Measurements from ENCODE around the gene HIVEP3. TPM values are rescaled to one million over a fixed set of nuclear protein-coding genes. Genes with fewer than 3 reads are reported as not detected.

HIVEP3 gene
- polyA plus RNA-seq, 1 of the 3 experiments (the other 2 are of a cell fraction), result 6.4 TPM

DNA sequence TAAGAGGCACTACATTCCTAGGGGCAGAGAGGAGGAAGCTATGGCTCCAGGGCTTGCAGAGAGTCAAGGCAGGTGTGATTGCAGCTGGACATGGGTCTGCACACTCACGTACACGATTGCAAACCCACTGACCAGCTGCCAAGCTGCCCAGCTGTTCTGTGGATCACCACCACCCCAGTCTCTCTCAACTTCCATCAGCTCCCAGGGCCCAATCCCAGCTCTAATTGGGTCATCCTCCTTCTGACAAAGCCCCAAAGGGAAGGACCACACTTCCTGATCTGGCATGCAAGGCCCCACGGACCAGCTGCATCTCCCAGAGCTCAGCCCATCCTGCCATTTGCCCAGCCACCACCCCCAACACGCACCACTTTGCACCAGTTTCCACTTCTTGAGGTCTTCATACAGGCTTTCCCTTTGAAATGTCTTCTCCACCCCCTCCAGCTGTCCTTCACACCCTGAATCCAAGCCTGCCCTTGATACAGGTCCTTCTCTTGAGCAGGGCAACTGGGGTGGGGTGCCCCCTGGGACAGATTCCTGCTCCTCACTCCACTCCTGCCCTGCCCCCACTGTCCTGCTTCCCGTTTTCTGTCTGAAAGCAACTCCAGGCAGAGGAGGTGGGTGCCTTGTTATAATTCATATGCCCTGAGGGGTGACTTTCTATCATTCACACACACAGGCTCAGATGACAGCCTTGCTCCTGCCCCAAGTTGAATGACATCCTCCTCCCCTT lies 254.9 kb downstream of the HIVEP3 start:
- Histone ChIP-seq H3K27ac (ENCODE audit: low read depth in 2 of 2, low read length in 1 of 2) (no peak overlapping the region), H3K9me3 (no peaks in the 10 kb centered on the region), H3K79me2 (ENCODE audit: insufficient read depth) (no peaks in the 10 kb centered on the region), H3K4me3 (ENCODE audit: low read depth in 2 of 2, low read length in 1 of 2) (no peak overlapping the region), H2AFZ (ENCODE audit: low read depth) (no peak overlapping the region), H3K9ac (no peak overlapping the region), H3K4me2 (no peak overlapping the region), H3F3A (replicated peaks; ENCODE audit: insufficient read depth) (no peaks in the 10 kb centered on the region), H3K27me3 (ENCODE audit: insufficient read depth) (no peaks in the 10 kb centered on the region), H3K4me1 (ENCODE audit: control insufficient read depth in 1 of 2, insufficient read depth in 2 of 2, low read depth in 1 of 2, low read length in 1 of 2) (peaks cover 8 to 10% of the 10 kb centered on the region in 2 experiments; a peak in 3 of 4 replicates), H3K9me2 (no peaks in the 10 kb centered on the region), H3K36me3 (replicated peaks in 1 of 2; ENCODE audit: control insufficient read depth in 1 of 2, insufficient read depth in 2 of 2, low read length in 1 of 2) (no peaks in the 10 kb centered on the region), H4K20me1 (ENCODE audit: insufficient read depth) (no peaks in the 10 kb centered on the region)
- DNase-seq, result no peak
- POLR2A ChIA-PET, result no interaction called here
- CTCF ChIA-PET, result interaction anchor here (0.6 to 4.5 kb wide), 4 partner anchors 14 to 510 kb away, joined by 3 to 18 read pairs (median 4); no protein-coding TSS in a partner anchor
- TF ChIP-seq NRF1 (IDR thresholded peaks at IDR 0.05; ENCODE audit: low read depth, low read length), result no peak
- WGBS (ENCODE audit: low lambda C conversion rate), result 96% methylated on average over 5 of the region's 5 CpGs

GRCh38 chr1:41662765-41663437 lies 255.8 kb downstream of the HIVEP3 start:
- Histone ChIP-seq H3K27me3 (ENCODE audit: insufficient read depth) (no peaks in the 10 kb centered on the region), H3F3A (replicated peaks; ENCODE audit: insufficient read depth) (no peaks in the 10 kb centered on the region), H3K4me2 (peak overlapping the region; percentile 72; the same call in 1 of the 2 replicates), H3K9me2 (no peaks in the 10 kb centered on the region), H3K79me2 (ENCODE audit: insufficient read depth) (no peaks in the 10 kb centered on the region), H3K9ac (peak overlapping the region; percentile 70; the same call in 1 of the 2 replicates), H3K4me3 (ENCODE audit: low read depth in 2 of 2, low read length in 1 of 2) (peak overlapping the region; percentile 52 to 56; a peak in 3 of 4 replicates), H3K36me3 (replicated peaks in 1 of 2; ENCODE audit: control insufficient read depth in 1 of 2, insufficient read depth in 2 of 2, low read length in 1 of 2) (no peaks in the 10 kb centered on the region), H3K4me1 (ENCODE audit: control insufficient read depth in 1 of 2, insufficient read depth in 2 of 2, low read depth in 1 of 2, low read length in 1 of 2) (peaks cover 8 to 17% of the 10 kb centered on the region in 2 experiments; a peak in 3 of 4 replicates), H3K27ac (ENCODE audit: low read depth in 2 of 2, low read length in 1 of 2) (peak overlapping the region in 1 of 2 experiments; percentile 7; a peak in 1 of 4 replicates), H4K20me1 (ENCODE audit: insufficient read depth) (no peaks in the 10 kb centered on the region), H3K9me3 (no peaks in the 10 kb centered on the region), H2AFZ (ENCODE audit: low read depth) (no peak overlapping the region; the same call in 1 of the 2 replicates)
- ChIA-PET POLR2A (no interaction called here), CTCF (interaction anchor here (0.9 to 4.5 kb wide), 7 partner anchors 8 to 511 kb away, joined by 3 to 18 read pairs (median 4); no protein-coding TSS in a partner anchor)
- 0 out of 2 replicates have a peak, but pooled peaks have one; percentile 1 for TF ChIP-seq MXI1 (IDR thresholded peaks at IDR 0.05; ENCODE audit: low read depth, low read length)
- no peak for TF ChIP-seq YY1 (IDR thresholded peaks at IDR 0.05; ENCODE audit: low read depth)
- no peak for TF ChIP-seq RAD21 (IDR thresholded peaks at IDR 0.05; ENCODE audit: low read length)
- TF ChIP-seq NFIC (IDR thresholded peaks at IDR 0.05; ENCODE audit: borderline replicate concordance), result no peak
- DNase-seq, result no peak
- WGBS (ENCODE audit: low lambda C conversion rate), result no CpG with 5 or more reads among the region's 27 CpGs

GRCh38 chr1:41662061-41662764 lies 256.5 kb downstream of the HIVEP3 start:
- Histone ChIP-seq H3K79me2 (ENCODE audit: insufficient read depth) (no peaks in the 10 kb centered on the region), H3K9ac (peak overlapping the region; percentile 70; the same call in 1 of the 2 replicates), H3K9me3 (no peaks in the 10 kb centered on the region), H2AFZ (ENCODE audit: low read depth) (no peak overlapping the region; the same call in 1 of the 2 replicates), H4K20me1 (ENCODE audit: insufficient read depth) (no peaks in the 10 kb centered on the region), H3F3A (replicated peaks; ENCODE audit: insufficient read depth) (no peaks in the 10 kb centered on the region), H3K9me2 (no peaks in the 10 kb centered on the region), H3K4me1 (ENCODE audit: control insufficient read depth in 1 of 2, insufficient read depth in 2 of 2, low read depth in 1 of 2, low read length in 1 of 2) (peaks cover 8 to 21% of the 10 kb centered on the region in 2 experiments; a peak in 3 of 4 replicates), H3K27me3 (ENCODE audit: insufficient read depth) (no peaks in the 10 kb centered on the region), H3K4me2 (peak overlapping the region; percentile 86), H3K36me3 (replicated peaks in 1 of 2; ENCODE audit: control insufficient read depth in 1 of 2, insufficient read depth in 2 of 2, low read length in 1 of 2) (no peaks in the 10 kb centered on the region), H3K4me3 (ENCODE audit: low read depth in 2 of 2, low read length in 1 of 2) (peak overlapping the region; percentile 56 to 62), H3K27ac (ENCODE audit: low read depth in 2 of 2, low read length in 1 of 2) (0 out of 4 replicates have a peak overlapping the region, but pooled peaks of 1 of the 2 experiments have one; percentile 7)
- ChIA-PET CTCF (interaction anchor here (0.6 to 4.5 kb wide), 7 partner anchors 9 to 315 kb away, joined by 3 to 18 read pairs (median 3); no protein-coding TSS in a partner anchor), POLR2A (interaction anchor here (0.6 kb wide), 1 partner anchor 87 kb away, joined by 3 read pairs; no protein-coding TSS in a partner anchor)
- peak; percentile 89 for DNase-seq
- WGBS (ENCODE audit: low lambda C conversion rate), result 0% methylated on average over 11 of the region's 105 CpGs
- TF ChIP-seq NRF1 (IDR thresholded peaks at IDR 0.05; ENCODE audit: low read depth, low read length) (peak; percentile 25; the same call in 1 of the 2 replicates), EP300 (IDR thresholded peaks at IDR 0.05; ENCODE audit: borderline replicate concordance in 1 of 2, low read depth in 1 of 2, low read length in 1 of 2) (no peak), RCOR1 (IDR thresholded peaks at IDR 0.05; ENCODE audit: low read length) (no peak), MXI1 (IDR thresholded peaks at IDR 0.05; ENCODE audit: low read depth, low read length) (peak; percentile 37; the same call in 1 of the 2 replicates)
